Transverse colon (tissue), 4 donors: ENCODE results near the gene MAP3K8. TPM values are rescaled to one million over a fixed set of nuclear protein-coding genes. Genes with fewer than 3 reads are reported as not detected.
A peak's percentile ranks its signal among the peaks of the same experiment; 100 is the strongest.
"Not testable (repeated sequence)": the region's sequence is repeated elsewhere in the genome, so short reads cannot be mapped to it uniquely, and the experiment has no call there.

ENCODE experiments used
- DNase-seq: peaks from one replicate; pipeline ENCODE4 v3.0.0-alpha.2; 2019
- H3K27ac ChIP-seq, 4 donors: fragments of 200-600 bp; sonication (generic); 2 replicates each; pipeline ENCODE4 v1.5.1; 2016 to 2018; ENCODE audit warnings: inconsistent platforms in 4 of 4
- H3K27me3 ChIP-seq: fragments of 200-600 bp; sonication (generic); 2 replicates; pipeline ENCODE4 v1.5.1; 2017; ENCODE audit warnings: inconsistent platforms
- H3K36me3 ChIP-seq, 4 donors: fragments of 200-600 bp; sonication (generic); 2 replicates each; pipeline ENCODE4 v1.5.1; 2017 to 2019; ENCODE audit warnings: inconsistent platforms in 4 of 4
- H3K4me1 ChIP-seq, 4 donors: fragments of 200-600 bp; sonication (generic); 2 replicates each; pipeline ENCODE4 v1.5.1; 2017 to 2020; ENCODE audit warnings: inconsistent platforms in 4 of 4
- H3K4me3 ChIP-seq, 4 donors: fragments of 200-600 bp; sonication (generic); 1 replicate in 1 of 4; 2 replicates in 3 of 4; pipeline versions ENCODE4 v1.5.1 to v1.6.1; 2017 to 2019; ENCODE audit warnings: inconsistent platforms in 4 of 4
- H3K9me3 ChIP-seq, 2 donors: fragments of 200-600 bp; sonication (generic); 2 replicates each; pipeline ENCODE4 v1.5.1; 2017 to 2019; ENCODE audit warnings: inconsistent platforms in 2 of 2
- EP300 ChIP-seq: sonication (generic); formaldehyde crosslinking; IDR thresholded peaks from one replicate; pipeline ENCODE4 v1.6.1; 2017; ENCODE audit warnings: antibody characterized with exemption, low read depth
- POLR2A ChIP-seq: fragments of 450-650 bp; IDR thresholded peaks from one replicate; pipeline ENCODE4 v1.6.1; 2016; ENCODE audit warnings: antibody characterized with exemption, mild to moderate bottlenecking, moderate library complexity
- POLR2AphosphoS5 ChIP-seq, 3 donors: sonication (generic); formaldehyde crosslinking; IDR thresholded peaks; one replicate each; pipeline ENCODE4 v1.6.1; 2016; ENCODE audit warnings: antibody characterized with exemption in 3 of 3
- WGBS, 2 donors: methylation state at CpG; one replicate each; pipeline ENCODE4 v1.1.5; 2018; ENCODE audit warnings: low coverage in 1 of 2; 5-methylcytosine and 5-hydroxymethylcytosine counted together
- in situ Hi-C, 4 donors: fragments of 200-750 bp; cut with MboI; loops; one replicate each; pipeline versions ENCODE4 v1.15.0 to v1.15.1; 2017; ENCODE audit warnings: low sequenced_read_pairs in 3 of 4, low pct_ligation_motif_present in 1 of 4, low pct_unique_long_range_greater_than_20kb in 1 of 4
- intact Hi-C: fragments of 100-400 bp; cut with DNase I; formaldehyde crosslinking; loops from one replicate; pipeline ENCODE4 v1.15.1; 2023; ENCODE audit warnings: low total_unique reads
- total RNA-seq, 4 donors: library from RNA; depleted of rRNA; stranded (reverse); fragments of >200 nt; gene quantifications; one replicate each; pipeline ENCODE4 v1.1.0, GENCODE V29; 2016
- TF ChIP-seq, protein P1 (sequence below), 5 experiments: fragments of 200-600 bp in 3 of 5; fragments of 450-650 bp in 2 of 5; sonication (generic) in 3 of 5; IDR thresholded peaks; 1 replicate in 2 of 5; 2 replicates in 3 of 5; pipeline ENCODE4 v1.5.1; 2016 to 2017; ENCODE audit warnings: antibody characterized with exemption in 5 of 5, inconsistent platforms in 3 of 5, mild to moderate bottlenecking in 2 of 5, moderate library complexity in 1 of 5

Gene MAP3K8
- total RNA-seq, 4 donors from 2014 or later = 2.2 to 26.7 (median 11.8) TPM

DNA sequence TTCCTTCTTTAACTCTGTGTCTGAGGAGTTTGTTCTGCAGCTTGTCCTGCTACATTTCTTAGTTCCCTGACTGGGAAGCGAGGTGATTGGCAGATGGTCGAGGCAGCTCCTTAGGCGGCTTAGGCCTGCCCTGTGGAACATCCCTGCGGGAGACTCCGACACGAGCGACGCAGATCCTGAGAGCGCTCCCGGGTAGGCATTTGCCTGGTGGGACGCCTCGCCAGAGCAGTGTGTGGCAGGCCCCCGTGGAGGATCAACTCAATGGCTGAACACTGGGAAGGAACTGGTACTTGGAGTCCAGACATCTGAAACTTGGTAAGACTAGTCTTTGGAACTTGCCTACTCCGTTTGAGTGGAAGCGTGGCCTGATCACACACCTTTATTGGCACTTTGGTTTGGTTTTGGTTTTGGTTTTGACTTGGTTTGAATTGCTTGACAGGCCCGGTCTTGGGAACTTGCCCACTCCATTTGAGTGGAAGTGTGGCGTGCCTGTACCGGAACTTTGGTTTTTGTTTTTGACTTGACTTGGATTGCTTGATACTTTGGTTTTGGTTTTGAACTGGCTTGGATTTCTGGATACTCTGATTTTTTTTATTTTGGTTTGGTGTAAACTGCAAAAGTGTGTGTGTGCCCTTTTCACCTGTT is 42.6 kb downstream of the MAP3K8 start:
- in situ Hi-C loops (no loop called here), intact Hi-C loops (no loop called here)
- H3K4me3 ChIP-seq = no peak overlapping the region
- no peaks in the 10 kb centered on the region for H3K4me1 ChIP-seq
- no peaks in the 10 kb centered on the region for H3K27me3 ChIP-seq
- TF ChIP-seq, protein P1, sequence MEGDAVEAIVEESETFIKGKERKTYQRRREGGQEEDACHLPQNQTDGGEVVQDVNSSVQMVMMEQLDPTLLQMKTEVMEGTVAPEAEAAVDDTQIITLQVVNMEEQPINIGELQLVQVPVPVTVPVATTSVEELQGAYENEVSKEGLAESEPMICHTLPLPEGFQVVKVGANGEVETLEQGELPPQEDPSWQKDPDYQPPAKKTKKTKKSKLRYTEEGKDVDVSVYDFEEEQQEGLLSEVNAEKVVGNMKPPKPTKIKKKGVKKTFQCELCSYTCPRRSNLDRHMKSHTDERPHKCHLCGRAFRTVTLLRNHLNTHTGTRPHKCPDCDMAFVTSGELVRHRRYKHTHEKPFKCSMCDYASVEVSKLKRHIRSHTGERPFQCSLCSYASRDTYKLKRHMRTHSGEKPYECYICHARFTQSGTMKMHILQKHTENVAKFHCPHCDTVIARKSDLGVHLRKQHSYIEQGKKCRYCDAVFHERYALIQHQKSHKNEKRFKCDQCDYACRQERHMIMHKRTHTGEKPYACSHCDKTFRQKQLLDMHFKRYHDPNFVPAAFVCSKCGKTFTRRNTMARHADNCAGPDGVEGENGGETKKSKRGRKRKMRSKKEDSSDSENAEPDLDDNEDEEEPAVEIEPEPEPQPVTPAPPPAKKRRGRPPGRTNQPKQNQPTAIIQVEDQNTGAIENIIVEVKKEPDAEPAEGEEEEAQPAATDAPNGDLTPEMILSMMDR (IDR thresholded peaks at IDR 0.05) = no peak
- TF ChIP-seq POLR2AphosphoS5 (IDR thresholded peaks at IDR 0.05) (no peak), POLR2A (no peak), EP300 (no peak)
- DNase-seq = no peak
- no peak overlapping the region for H3K27ac ChIP-seq
- 86 to 90% methylated on average over 2 to 18 of the region's 18 CpGs for WGBS, 2 donors
- H3K36me3 ChIP-seq = no peaks in the 10 kb centered on the region
- H3K9me3 ChIP-seq = no peaks in the 10 kb centered on the region

DNA sequence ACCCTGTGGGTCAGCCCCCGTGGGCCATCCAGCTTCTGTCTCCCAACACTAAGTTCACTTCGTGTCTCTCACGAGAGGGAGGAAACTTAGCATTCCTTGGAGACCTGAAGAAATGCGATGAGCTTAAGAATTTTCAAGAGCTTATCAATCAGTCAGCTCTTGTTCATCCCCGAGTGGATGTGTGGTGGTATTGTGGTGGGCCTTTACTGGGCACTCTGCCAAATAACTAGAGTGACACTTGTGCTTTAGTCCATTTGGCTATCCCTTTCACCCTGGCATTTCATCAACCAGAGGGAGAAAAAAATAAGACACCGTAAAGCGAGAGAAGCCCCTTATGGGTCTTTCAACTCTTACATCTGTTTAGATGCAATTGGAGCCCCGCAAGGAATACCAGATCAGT is 45.5 kb downstream of the MAP3K8 start:
- H3K27me3 ChIP-seq, in situ Hi-C loops, DNase-seq, H3K36me3 ChIP-seq, H3K4me3 ChIP-seq, H3K4me1 ChIP-seq, H3K27ac ChIP-seq, intact Hi-C loops, H3K9me3 ChIP-seq: not testable (repeated sequence)
- 84% methylated on average over 8 of the region's 8 CpGs; no CpG with 5 or more reads in 1 of the 2 donors for WGBS, 2 donors

DNA sequence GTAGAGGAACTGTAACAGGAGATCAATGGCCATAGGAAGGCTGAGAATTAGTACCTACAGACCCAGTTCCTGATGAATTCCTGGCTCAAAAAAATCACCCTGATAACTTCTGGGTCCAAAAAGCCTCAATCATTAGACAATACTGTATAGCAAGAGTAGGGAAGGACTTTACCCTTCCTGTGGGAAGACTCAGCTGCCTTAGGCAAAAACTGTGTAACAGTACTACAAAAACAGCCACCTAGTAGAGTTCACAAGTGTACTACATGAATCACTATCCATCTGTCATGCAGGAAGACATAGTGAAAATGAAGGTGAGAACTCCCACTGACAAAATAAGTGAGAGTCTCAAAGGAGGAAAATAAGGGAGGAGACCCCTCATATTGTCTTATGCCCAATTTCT is 47.6 kb downstream of the MAP3K8 start:
- H3K27ac ChIP-seq = no peak overlapping the region
- peaks cover 0 to 6% of the 10 kb centered on the region in 2 donors for H3K9me3 ChIP-seq
- H3K4me3 ChIP-seq = no peak overlapping the region
- H3K27me3 ChIP-seq = no peaks in the 10 kb centered on the region
- no peaks in the 10 kb centered on the region for H3K4me1 ChIP-seq
- DNase-seq = no peak
- TF ChIP-seq POLR2A (no peak), EP300 (no peak), POLR2AphosphoS5 (IDR thresholded peaks at IDR 0.05) (no peak)
- TF ChIP-seq, protein P1 (IDR thresholded peaks at IDR 0.05) = no peak
- in situ Hi-C loops = no loop called here
- H3K36me3 ChIP-seq = no peaks in the 10 kb centered on the region
- intact Hi-C loops = no loop called here

DNA sequence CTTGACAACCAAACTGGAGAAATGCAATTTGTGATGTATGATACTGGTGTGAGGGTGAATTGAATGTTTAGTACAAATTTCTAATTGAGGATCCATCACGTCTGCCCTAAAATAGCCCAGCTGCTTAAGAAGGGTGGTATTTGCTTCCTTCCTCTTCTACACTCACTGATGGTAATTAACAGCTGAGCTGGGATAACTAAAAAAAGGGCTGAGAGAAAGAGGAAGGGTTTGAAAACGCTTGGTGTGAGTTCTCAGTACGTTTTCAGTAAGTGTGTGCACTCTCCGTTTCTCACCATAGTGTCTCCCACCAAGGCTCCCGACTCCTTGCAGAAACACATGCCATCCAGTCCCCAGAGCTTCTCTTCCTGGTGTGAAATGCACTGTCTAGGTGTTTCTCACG is 54.3 kb downstream of the MAP3K8 start:
- Histone ChIP-seq H3K9me3 (no peaks in the 10 kb centered on the region), H3K4me3 (no peak overlapping the region), H3K27me3 (no peaks in the 10 kb centered on the region), H3K36me3 (no peaks in the 10 kb centered on the region), H3K4me1 (peaks cover 0 to 9% (median 0%) of the 10 kb centered on the region in 4 donors), H3K27ac (peak overlapping the region in 3 of 4 donors; percentile 3 to 25 (median 25))
- intact Hi-C loops (no loop called here), in situ Hi-C loops (no loop called here)
- 48 to 65% methylated on average over 6 of the region's 6 CpGs for WGBS, 2 donors
- TF ChIP-seq POLR2A = no peak
- TF ChIP-seq EP300 = no peak
- no peak for TF ChIP-seq POLR2AphosphoS5 (IDR thresholded peaks at IDR 0.05)
- TF ChIP-seq, protein P1 (IDR thresholded peaks at IDR 0.05) = no peak
- DNase-seq = no peak

DNA sequence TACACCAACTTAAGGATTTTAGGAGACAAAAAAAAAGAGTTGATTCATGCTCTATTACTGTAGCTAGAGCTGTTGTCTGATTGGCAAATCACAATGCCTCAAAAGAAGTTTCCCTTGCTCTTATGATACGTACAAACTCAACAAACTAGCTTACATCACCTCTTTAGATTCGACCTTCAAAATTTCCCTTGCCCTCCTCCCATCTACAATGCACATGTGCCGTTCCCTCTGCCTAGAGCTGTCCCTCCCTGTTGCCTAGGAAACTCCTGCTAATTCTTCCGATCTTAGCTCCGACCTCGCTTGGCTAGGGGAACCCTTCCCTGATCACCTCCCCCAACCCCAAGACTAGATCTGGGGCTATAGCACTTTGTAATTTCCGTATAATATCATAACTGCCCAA is 55.4 kb downstream of the MAP3K8 start:
- Histone ChIP-seq H3K27ac (no peak overlapping the region), H3K27me3 (no peaks in the 10 kb centered on the region), H3K4me1 (peaks cover 0 to 9% (median 0%) of the 10 kb centered on the region in 4 donors), H3K36me3 (no peaks in the 10 kb centered on the region), H3K9me3 (no peaks in the 10 kb centered on the region), H3K4me3 (no peak overlapping the region)
- no peak for TF ChIP-seq POLR2A
- TF ChIP-seq, protein P1 (IDR thresholded peaks at IDR 0.05) = no peak
- TF ChIP-seq POLR2AphosphoS5 (IDR thresholded peaks at IDR 0.05) = no peak
- TF ChIP-seq EP300 = no peak
- DNase-seq = no peak
- WGBS, 2 donors = 53 to 63% methylated on average over 4 to 7 of the region's 7 CpGs
- intact Hi-C loops (no loop called here), in situ Hi-C loops (no loop called here)
